ENCODE measurements around the gene IFNA14. TPM values are rescaled to one million over a fixed set of nuclear protein-coding genes. Genes with fewer than 3 reads are reported as not detected.

The IFNA14 gene
- total and polyA plus RNA-seq, 7 donors, result not detected

DNA sequence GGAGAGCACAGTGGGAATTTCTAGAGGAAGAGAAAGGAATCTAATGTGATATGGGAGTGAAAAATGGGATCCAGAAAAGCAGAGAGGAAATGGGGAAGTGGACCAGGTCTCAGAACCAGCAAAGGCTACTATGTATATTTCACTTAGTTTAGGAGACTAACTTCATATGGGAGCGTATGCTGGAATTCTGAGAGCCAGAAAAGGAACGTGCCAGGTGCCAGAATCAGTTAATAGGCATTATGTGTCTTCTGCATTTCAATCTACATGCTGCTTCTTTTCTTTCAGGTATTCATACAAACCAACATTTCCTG is 28.5 kb upstream of the IFNA14 start:
- 57 to 66% methylated on average over 2 of the region's 2 CpGs for WGBS, 2 donors
- H3K36me3 ChIP-seq, result no peaks in the 10 kb centered on the region
- no peak overlapping the region for H3K4me3 ChIP-seq
- no peaks in the 10 kb centered on the region for H3K4me1 ChIP-seq
- no peak for DNase-seq
- no peak for TF ChIP-seq POLR2AphosphoS5 (IDR thresholded peaks at IDR 0.05)
- no peak for TF ChIP-seq POLR2A (IDR thresholded peaks at IDR 0.05)
- TF ChIP-seq EP300 (IDR thresholded peaks at IDR 0.05), result no peak
- TF ChIP-seq, protein P1, sequence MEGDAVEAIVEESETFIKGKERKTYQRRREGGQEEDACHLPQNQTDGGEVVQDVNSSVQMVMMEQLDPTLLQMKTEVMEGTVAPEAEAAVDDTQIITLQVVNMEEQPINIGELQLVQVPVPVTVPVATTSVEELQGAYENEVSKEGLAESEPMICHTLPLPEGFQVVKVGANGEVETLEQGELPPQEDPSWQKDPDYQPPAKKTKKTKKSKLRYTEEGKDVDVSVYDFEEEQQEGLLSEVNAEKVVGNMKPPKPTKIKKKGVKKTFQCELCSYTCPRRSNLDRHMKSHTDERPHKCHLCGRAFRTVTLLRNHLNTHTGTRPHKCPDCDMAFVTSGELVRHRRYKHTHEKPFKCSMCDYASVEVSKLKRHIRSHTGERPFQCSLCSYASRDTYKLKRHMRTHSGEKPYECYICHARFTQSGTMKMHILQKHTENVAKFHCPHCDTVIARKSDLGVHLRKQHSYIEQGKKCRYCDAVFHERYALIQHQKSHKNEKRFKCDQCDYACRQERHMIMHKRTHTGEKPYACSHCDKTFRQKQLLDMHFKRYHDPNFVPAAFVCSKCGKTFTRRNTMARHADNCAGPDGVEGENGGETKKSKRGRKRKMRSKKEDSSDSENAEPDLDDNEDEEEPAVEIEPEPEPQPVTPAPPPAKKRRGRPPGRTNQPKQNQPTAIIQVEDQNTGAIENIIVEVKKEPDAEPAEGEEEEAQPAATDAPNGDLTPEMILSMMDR (IDR thresholded peaks at IDR 0.05), result no peak
- no peaks in the 10 kb centered on the region for H3K9me3 ChIP-seq
- H3K27me3 ChIP-seq, result no peaks in the 10 kb centered on the region
- intact Hi-C loops (cut with DNase I), result no loop called here
- no peak overlapping the region for H3K27ac ChIP-seq

DNA sequence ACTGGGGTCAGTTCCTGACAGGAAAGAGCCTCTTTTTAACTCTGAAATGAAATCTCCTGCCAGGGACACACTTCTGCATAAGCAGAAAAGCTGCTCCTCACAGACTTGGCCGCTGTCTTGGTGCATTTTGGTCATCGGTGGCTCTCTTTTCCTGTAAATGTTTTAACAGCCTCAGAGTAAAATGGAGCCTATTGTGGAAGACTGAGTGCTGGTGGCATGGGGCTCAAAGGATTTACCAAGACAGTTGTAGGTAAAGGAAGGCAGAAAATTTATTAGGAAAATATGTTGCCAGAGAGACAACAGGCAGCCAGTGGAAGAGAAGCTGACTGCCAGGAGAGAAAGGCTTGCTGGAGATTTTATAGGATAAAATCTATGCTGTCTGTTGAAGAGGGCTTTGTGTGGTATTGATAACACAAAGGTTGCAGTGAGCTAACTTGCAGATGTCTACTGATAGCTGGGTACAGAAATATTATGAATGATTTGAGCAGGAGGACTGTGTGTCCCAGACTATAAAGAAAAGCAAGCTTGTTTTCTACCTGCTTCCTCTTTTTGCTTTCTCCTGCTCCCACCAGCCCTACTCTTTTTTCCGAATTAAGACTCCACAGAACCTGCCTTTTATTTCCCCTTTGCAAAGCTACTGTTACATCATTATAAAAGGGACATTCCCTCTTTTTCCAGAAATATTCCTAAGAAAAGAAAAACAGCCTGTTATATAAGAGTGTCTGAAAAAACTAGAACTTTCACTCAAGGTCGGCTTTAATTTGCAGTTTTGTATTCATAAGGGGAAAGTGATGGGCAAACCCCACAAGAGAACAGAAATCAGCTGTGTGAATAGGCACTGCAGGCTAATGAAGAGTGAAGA is 27.9 kb upstream of the IFNA14 start:
- Histone ChIP-seq H3K4me3 (no peak overlapping the region), H3K27ac (no peak overlapping the region), H3K4me1 (no peaks in the 10 kb centered on the region), H3K9me3 (no peaks in the 10 kb centered on the region), H3K27me3 (no peaks in the 10 kb centered on the region), H3K36me3 (no peaks in the 10 kb centered on the region)
- intact Hi-C loops (cut with DNase I), result no loop called here
- 40 to 52% methylated on average over 4 of the region's 4 CpGs for WGBS, 2 donors
- TF ChIP-seq POLR2A (IDR thresholded peaks at IDR 0.05) (no peak), POLR2AphosphoS5 (IDR thresholded peaks at IDR 0.05) (no peak), EP300 (IDR thresholded peaks at IDR 0.05) (no peak)
- TF ChIP-seq, protein P1 (IDR thresholded peaks at IDR 0.05), result no peak
- DNase-seq, result no peak

DNA sequence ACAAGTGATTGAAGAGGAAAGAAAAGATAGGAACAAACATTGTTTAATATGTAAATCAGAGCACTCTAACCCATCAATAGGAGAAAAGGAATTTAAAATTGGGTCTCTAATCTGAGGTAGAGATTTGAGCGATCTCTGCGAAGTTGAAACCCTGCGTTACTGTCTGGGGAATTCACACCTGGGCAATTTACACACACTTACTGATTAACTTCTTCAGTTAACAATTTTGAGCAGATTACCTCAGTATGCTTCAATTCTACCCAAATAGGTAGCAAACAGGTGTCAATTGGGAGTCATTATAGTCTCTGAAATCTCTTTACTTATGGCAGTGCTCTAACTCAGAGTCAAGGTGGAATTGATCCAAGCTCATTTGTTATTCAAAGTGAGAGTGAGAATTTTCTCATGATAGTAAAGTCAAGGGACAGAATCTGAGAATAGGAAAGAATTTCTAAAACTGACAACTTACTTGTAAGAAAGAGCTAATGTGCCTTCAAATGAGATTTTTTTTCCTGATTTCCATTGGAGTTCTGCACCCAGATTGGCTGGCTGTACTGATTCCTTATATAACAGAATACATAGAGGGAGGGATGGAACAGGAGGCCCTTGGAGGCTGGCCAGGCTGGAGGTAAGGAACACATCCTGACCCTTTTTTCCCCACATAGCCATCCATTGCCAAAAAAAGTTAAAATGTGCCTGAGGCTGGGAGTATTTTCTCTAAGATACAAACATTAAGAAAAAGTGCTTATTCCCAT is 27.1 kb upstream of the IFNA14 start:
- Histone ChIP-seq H3K9me3 (no peaks in the 10 kb centered on the region), H3K27ac (no peak overlapping the region), H3K36me3 (no peaks in the 10 kb centered on the region), H3K4me1 (no peaks in the 10 kb centered on the region), H3K4me3 (no peak overlapping the region), H3K27me3 (no peaks in the 10 kb centered on the region)
- intact Hi-C loops (cut with DNase I), result no loop called here
- 48 to 51% methylated on average over 3 of the region's 3 CpGs for WGBS, 2 donors
- no peak for TF ChIP-seq POLR2A (IDR thresholded peaks at IDR 0.05)
- no peak for TF ChIP-seq EP300 (IDR thresholded peaks at IDR 0.05)
- TF ChIP-seq, protein P1 (IDR thresholded peaks at IDR 0.05), result no peak
- TF ChIP-seq POLR2AphosphoS5 (IDR thresholded peaks at IDR 0.05), result no peak
- DNase-seq, result no peak

DNA sequence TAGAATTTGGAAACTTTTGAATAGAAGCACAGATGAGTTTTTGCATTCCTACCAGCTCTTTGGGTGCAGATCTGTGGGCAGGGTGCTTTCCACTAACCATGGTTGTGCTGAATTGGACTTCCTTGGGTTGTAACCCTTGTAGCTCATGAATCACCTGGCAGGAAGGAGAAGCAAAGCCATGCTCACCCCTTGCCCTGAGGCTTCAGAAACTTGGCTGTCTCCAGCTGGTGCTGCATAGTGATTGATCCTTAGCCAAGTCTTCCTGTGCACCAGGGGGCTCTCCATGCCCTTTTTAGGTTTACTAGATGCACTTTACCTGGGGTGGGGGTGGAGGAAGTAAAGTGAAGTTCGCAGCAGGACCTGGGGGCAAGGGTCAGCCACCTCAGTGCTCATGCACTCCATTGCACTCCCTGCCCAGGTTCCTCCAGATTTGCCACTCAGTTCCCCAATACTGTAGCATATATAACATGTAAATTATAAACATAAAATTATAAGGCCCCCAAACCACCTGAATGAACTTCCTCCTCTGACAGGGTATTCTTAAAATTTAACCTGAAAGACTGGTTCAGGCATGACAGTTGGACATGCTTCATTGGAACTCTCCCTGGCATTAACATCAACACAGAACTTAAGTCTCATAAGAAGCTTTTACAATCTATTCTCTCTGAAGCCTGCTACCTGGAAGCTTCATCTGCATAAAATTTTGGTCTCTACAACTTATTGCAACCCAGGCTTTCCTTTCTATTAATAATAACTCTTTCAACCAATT is 25.8 kb upstream of the IFNA14 start:
- TF ChIP-seq EP300 (IDR thresholded peaks at IDR 0.05) (no peak), POLR2AphosphoS5 (IDR thresholded peaks at IDR 0.05) (no peak), POLR2A (IDR thresholded peaks at IDR 0.05) (no peak)
- TF ChIP-seq, protein P1 (IDR thresholded peaks at IDR 0.05), result no peak
- intact Hi-C loops (cut with DNase I), result no loop called here
- Histone ChIP-seq H3K27me3 (no peaks in the 10 kb centered on the region), H3K9me3 (no peaks in the 10 kb centered on the region), H3K36me3 (no peaks in the 10 kb centered on the region), H3K4me3 (no peak overlapping the region), H3K4me1 (no peaks in the 10 kb centered on the region), H3K27ac (no peak overlapping the region)
- DNase-seq, result no peak
- whole genome bisulfite sequencing, 2 donors, result 14 to 48% methylated on average over 1 of the region's 1 CpG
